ENCODE data around the gene MAP2K5.

DNA sequence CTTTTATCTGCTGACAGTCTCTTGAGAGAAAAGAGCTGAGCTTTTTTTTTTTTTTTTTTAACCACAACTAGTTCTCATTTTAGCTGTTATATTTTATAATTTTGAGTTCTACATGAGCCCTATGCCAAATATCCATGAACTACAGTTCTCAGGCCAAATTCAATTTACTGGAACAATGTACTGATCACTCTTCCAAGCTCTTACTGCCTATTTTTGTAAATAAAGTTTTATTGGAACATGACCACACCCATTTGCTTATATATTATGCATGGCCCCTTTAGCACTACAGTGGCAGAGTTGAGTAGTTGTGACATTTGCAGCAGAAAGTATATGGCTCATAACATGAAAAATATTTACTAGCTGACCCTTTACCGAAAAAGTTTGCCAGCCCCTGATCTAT is 153.6 kb downstream of the MAP2K5 start:
- TF ChIP-seq POLR2A (IDR thresholded peaks at IDR 0.05), result no peak
- TF ChIP-seq, protein P1, sequence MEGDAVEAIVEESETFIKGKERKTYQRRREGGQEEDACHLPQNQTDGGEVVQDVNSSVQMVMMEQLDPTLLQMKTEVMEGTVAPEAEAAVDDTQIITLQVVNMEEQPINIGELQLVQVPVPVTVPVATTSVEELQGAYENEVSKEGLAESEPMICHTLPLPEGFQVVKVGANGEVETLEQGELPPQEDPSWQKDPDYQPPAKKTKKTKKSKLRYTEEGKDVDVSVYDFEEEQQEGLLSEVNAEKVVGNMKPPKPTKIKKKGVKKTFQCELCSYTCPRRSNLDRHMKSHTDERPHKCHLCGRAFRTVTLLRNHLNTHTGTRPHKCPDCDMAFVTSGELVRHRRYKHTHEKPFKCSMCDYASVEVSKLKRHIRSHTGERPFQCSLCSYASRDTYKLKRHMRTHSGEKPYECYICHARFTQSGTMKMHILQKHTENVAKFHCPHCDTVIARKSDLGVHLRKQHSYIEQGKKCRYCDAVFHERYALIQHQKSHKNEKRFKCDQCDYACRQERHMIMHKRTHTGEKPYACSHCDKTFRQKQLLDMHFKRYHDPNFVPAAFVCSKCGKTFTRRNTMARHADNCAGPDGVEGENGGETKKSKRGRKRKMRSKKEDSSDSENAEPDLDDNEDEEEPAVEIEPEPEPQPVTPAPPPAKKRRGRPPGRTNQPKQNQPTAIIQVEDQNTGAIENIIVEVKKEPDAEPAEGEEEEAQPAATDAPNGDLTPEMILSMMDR (IDR thresholded peaks at IDR 0.05), result no peak
